Neural progenitor cell (in vitro differentiated cells): ENCODE measurements around the gene MAPRE3. TPM values are rescaled to one million over a fixed set of nuclear protein-coding genes. Genes with fewer than 3 reads are reported as not detected.

Experiments used
- DNase-seq: peaks from one replicate; pipeline ENCODE4 v3.0.0-alpha.2; 2016; ENCODE audit warnings: low spot score
- H2AFZ ChIP-seq: fragments of 200-600 bp; sonication (generic); replicated peaks from 2 replicates; pipeline ENCODE4 v1.6.1; 2016; ENCODE audit warnings: antibody characterized with exemption
- H3F3A ChIP-seq: fragments of 200-600 bp; sonication (generic); 2 replicates; pipeline ENCODE4 v1.6.1; 2016; ENCODE audit warnings: antibody characterized with exemption, low read depth
- H3K27ac ChIP-seq: fragments of 200-600 bp; sonication (generic); 2 replicates; pipeline ENCODE4 v1.5.1; 2016; ENCODE audit warnings: mild to moderate bottlenecking
- H3K27me3 ChIP-seq: fragments of 200-600 bp; sonication (generic); 2 replicates; pipeline ENCODE4 v1.6.1; 2016; ENCODE audit warnings: mild to moderate bottlenecking, moderate library complexity
- H3K36me3 ChIP-seq: fragments of 200-600 bp; sonication (generic); 2 replicates; pipeline ENCODE4 v1.5.1; 2016
- H3K4me1 ChIP-seq: fragments of 200-600 bp; sonication (generic); 2 replicates; pipeline ENCODE4 v1.6.1; 2016; ENCODE audit warnings: mixed run types
- H3K4me2 ChIP-seq: fragments of 200-600 bp; sonication (generic); 2 replicates; pipeline ENCODE4 v1.6.1; 2016
- H3K4me3 ChIP-seq: fragments of 200-600 bp; sonication (generic); 2 replicates; pipeline ENCODE4 v1.5.1; 2016
- H3K79me2 ChIP-seq: fragments of 200-600 bp; sonication (generic); 2 replicates; pipeline ENCODE4 v1.6.1; 2016; ENCODE audit warnings: low read depth
- H3K9ac ChIP-seq: fragments of 200-600 bp; sonication (generic); 2 replicates; pipeline ENCODE4 v1.6.1; 2016
- H3K9me3 ChIP-seq: fragments of 200-600 bp; sonication (generic); 2 replicates; pipeline ENCODE4 v1.5.1; 2016; ENCODE audit warnings: low read depth
- H4K20me1 ChIP-seq: fragments of 200-600 bp; sonication (generic); 2 replicates; pipeline ENCODE4 v1.6.1; 2016; ENCODE audit warnings: low read depth
- H3K27ac Mint-ChIP-seq: 3 replicates; pipeline ENCODE4 v1.8.0; 2021; ENCODE audit warnings: mixed read lengths
- H3K27me3 Mint-ChIP-seq: 2 replicates; pipeline ENCODE4 v1.8.0; 2022; ENCODE audit warnings: low read depth, mild to moderate bottlenecking, inconsistent platforms, moderate library complexity, mixed read lengths; ENCODE audit not compliant: insufficient read depth
- H3K36me3 Mint-ChIP-seq: 3 replicates; pipeline ENCODE4 v1.8.0; 2021; ENCODE audit warnings: mixed read lengths
- H3K4me1 Mint-ChIP-seq: 3 replicates; pipeline ENCODE4 v1.8.0; 2021; ENCODE audit warnings: mixed read lengths
- H3K4me3 Mint-ChIP-seq: 3 replicates; pipeline ENCODE4 v1.8.0; 2021; ENCODE audit warnings: mild to moderate bottlenecking, moderate library complexity, mixed read lengths
- H3K9me3 Mint-ChIP-seq: 3 replicates; pipeline ENCODE4 v1.8.0; 2020; ENCODE audit warnings: mixed read lengths
- CTCF ChIP-seq: fragments of 200-600 bp; sonication (generic); IDR thresholded peaks from 2 replicates; pipeline ENCODE4 v1.5.1; 2017; ENCODE audit warnings: antibody characterized with exemption, mild to moderate bottlenecking
- EZH2 ChIP-seq: fragments of 200-600 bp; sonication (generic); IDR thresholded peaks from 2 replicates; pipeline ENCODE4 v1.6.1; 2017; ENCODE audit warnings: antibody characterized with exemption, mild to moderate bottlenecking, moderate library complexity
- EZH2phosphoT487 ChIP-seq: fragments of 200-600 bp; sonication (generic); IDR thresholded peaks from 2 replicates; pipeline ENCODE4 v1.6.1; 2017; ENCODE audit warnings: antibody characterized with exemption
- total RNA-seq: library from RNA; depleted of rRNA; stranded (reverse); fragments of >200 nt; gene quantifications from 2 replicates; pipeline ENCODE4 v1.2.3, GENCODE V29; 2015; ENCODE audit warnings: low replicate concordance

MAPRE3 gene
- total RNA-seq, 1 donor from 2014 or later: 3.1 TPM

- Histone ChIP-seq H3K9me3 (no peaks in the 10 kb centered on the region), H3F3A (peaks cover 28% of the 10 kb centered on the region), H3K27me3 (peaks cover 18% of the 10 kb centered on the region), H3K9ac (no peak overlapping the region), H3K4me3 (no peak overlapping the region), H4K20me1 (peaks cover 9% of the 10 kb centered on the region), H3K4me2 (no peak overlapping the region), H3K27ac (no peak overlapping the region), H3K79me2 (no peaks in the 10 kb centered on the region), H3K36me3 (no peaks in the 10 kb centered on the region), H2AFZ (no peak overlapping the region), H3K4me1 (no peaks in the 10 kb centered on the region)
- DNase-seq: no peak
- H3K27ac Mint-ChIP-seq: no peak overlapping the region
- peaks cover 2% of the 10 kb centered on the region for H3K27me3 Mint-ChIP-seq
- peaks cover 3% of the 10 kb centered on the region for H3K4me1 Mint-ChIP-seq
- H3K9me3 Mint-ChIP-seq: no peaks in the 10 kb centered on the region
- H3K4me3 Mint-ChIP-seq: no peak overlapping the region
- no peak for TF ChIP-seq EZH2phosphoT487
- no peak for TF ChIP-seq CTCF
- no peak for TF ChIP-seq EZH2
- peaks cover 7% of the 10 kb centered on the region for H3K36me3 Mint-ChIP-seq
Measured at GRCh38 chr2:26954135-26954534, 16.3 kb upstream of the MAPRE3 start.

GRCh38 chr2:26957041-26957440 is 13.4 kb upstream of the MAPRE3 start:
- DNase-seq: no peak
- peaks cover 4% of the 10 kb centered on the region for H3K27me3 Mint-ChIP-seq
- no peak overlapping the region for H3K27ac Mint-ChIP-seq
- no peaks in the 10 kb centered on the region for H3K9me3 Mint-ChIP-seq
- Histone ChIP-seq H3K4me3 (no peak overlapping the region), H3K4me2 (no peak overlapping the region), H3K4me1 (no peaks in the 10 kb centered on the region), H3K9ac (no peak overlapping the region), H3K79me2 (no peaks in the 10 kb centered on the region), H3K27ac (no peak overlapping the region), H3K36me3 (no peaks in the 10 kb centered on the region), H3K9me3 (no peaks in the 10 kb centered on the region), H2AFZ (no peak overlapping the region), H3K27me3 (peaks cover 41% of the 10 kb centered on the region), H4K20me1 (peaks cover 4% of the 10 kb centered on the region), H3F3A (peaks cover 6% of the 10 kb centered on the region)
- no peaks in the 10 kb centered on the region for H3K36me3 Mint-ChIP-seq
- no peak overlapping the region for H3K4me3 Mint-ChIP-seq
- no peak for TF ChIP-seq CTCF
- no peak for TF ChIP-seq EZH2
- TF ChIP-seq EZH2phosphoT487: no peak
- H3K4me1 Mint-ChIP-seq: peaks cover 6% of the 10 kb centered on the region

GRCh38 chr2:26957534-26957933 is 12.9 kb upstream of the MAPRE3 start:
- no peak overlapping the region for H3K9ac ChIP-seq
- no peaks in the 10 kb centered on the region for H3K79me2 ChIP-seq
- H2AFZ ChIP-seq: no peak overlapping the region
- no peak overlapping the region for H3K4me2 ChIP-seq
- Mint-ChIP-seq H3K4me3 (no peak overlapping the region), H3K36me3 (no peaks in the 10 kb centered on the region), H3K27ac (no peak overlapping the region), H3K4me1 (peaks cover 6% of the 10 kb centered on the region), H3K27me3 (peaks cover 5% of the 10 kb centered on the region), H3K9me3 (no peaks in the 10 kb centered on the region)
- peaks cover 41% of the 10 kb centered on the region for H3K27me3 ChIP-seq
- DNase-seq: no peak
- no peaks in the 10 kb centered on the region for H3K9me3 ChIP-seq
- H3K4me1 ChIP-seq: no peaks in the 10 kb centered on the region
- peaks cover 1% of the 10 kb centered on the region for H3F3A ChIP-seq
- no peaks in the 10 kb centered on the region for H3K36me3 ChIP-seq
- no peak overlapping the region for H3K27ac ChIP-seq
- no peaks in the 10 kb centered on the region for H4K20me1 ChIP-seq
- H3K4me3 ChIP-seq: no peak overlapping the region
- TF ChIP-seq EZH2: no peak
- TF ChIP-seq EZH2phosphoT487: no peak
- no peak for TF ChIP-seq CTCF
